Adipocyte (in vitro differentiated cells): ENCODE data around the gene CBR1.
"Not testable (repeated sequence)": the region's sequence is repeated elsewhere in the genome, so short reads cannot be mapped to it uniquely, and the experiment has no call there.

Experiments
- DNase-seq: peaks from one replicate; pipeline ENCODE4 v3.0.0-alpha.2; 2015; ENCODE audit warnings: low read depth
- H3K27me3 ChIP-seq: replicated peaks from 2 replicates; pipeline ENCODE4 v1.7.0; 2013; ENCODE audit warnings: mild to moderate bottlenecking, low read length, moderate library complexity; ENCODE audit not compliant: control insufficient read depth, insufficient read depth
- H3K36me3 ChIP-seq: 2 replicates; pipeline ENCODE4 v1.7.0; 2013; ENCODE audit warnings: low read length, mild to moderate bottlenecking, moderate library complexity; ENCODE audit not compliant: control insufficient read depth, insufficient read depth, severe bottlenecking
- H3K4me1 ChIP-seq: 2 replicates; pipeline ENCODE4 v1.7.0; 2013; ENCODE audit warnings: mild to moderate bottlenecking, low read length, moderate library complexity; ENCODE audit not compliant: control insufficient read depth, insufficient read depth
- H3K4me3 ChIP-seq: 2 replicates; pipeline ENCODE4 v1.7.0; 2013; ENCODE audit warnings: mild to moderate bottlenecking, low read length, moderate library complexity
- H3K9ac ChIP-seq: 2 replicates; pipeline ENCODE4 v1.7.0; 2013; ENCODE audit warnings: mild to moderate bottlenecking, low read length, moderate library complexity
- H3K9me3 ChIP-seq: 2 replicates; pipeline ENCODE4 v1.7.0; 2013; ENCODE audit warnings: mild to moderate bottlenecking, low read length, moderate library complexity; ENCODE audit not compliant: control insufficient read depth

Gene CBR1

GRCh38 chr21:36072453-36073162, 2.8 kb downstream of the CBR1 start:
- H3K27me3 ChIP-seq = no peaks in the 10 kb centered on the region
- peaks cover 8% of the 10 kb centered on the region for H3K9me3 ChIP-seq
- H3K4me1 ChIP-seq = peaks cover 34% of the 10 kb centered on the region
- DNase-seq = no peak
- peaks cover 19% of the 10 kb centered on the region for H3K36me3 ChIP-seq
- no peak overlapping the region for H3K4me3 ChIP-seq
- no peak overlapping the region for H3K9ac ChIP-seq

- H3K9ac ChIP-seq = no peak overlapping the region
- DNase-seq = no peak
- H3K27me3 ChIP-seq = no peaks in the 10 kb centered on the region
- peaks cover 19% of the 10 kb centered on the region for H3K36me3 ChIP-seq
- H3K4me3 ChIP-seq = no peak overlapping the region
- peaks cover 34% of the 10 kb centered on the region for H3K4me1 ChIP-seq
- peaks cover 8% of the 10 kb centered on the region for H3K9me3 ChIP-seq
Observed at GRCh38 chr21:36073181-36073580, 3.4 kb downstream of the CBR1 start.

- not testable (repeated sequence) for H3K4me3 ChIP-seq, H3K9me3 ChIP-seq, DNase-seq, H3K9ac ChIP-seq, H3K27me3 ChIP-seq
- Histone ChIP-seq H3K4me1 (peaks cover 34% of the 10 kb centered on the region), H3K36me3 (peaks cover 19% of the 10 kb centered on the region)
Observed at GRCh38 chr21:36073911-36074310, 4.1 kb downstream of the CBR1 start.

GRCh38 chr21:36075171-36075570, 5.3 kb downstream of the CBR1 start:
- no peaks in the 10 kb centered on the region for H3K9me3 ChIP-seq
- no peak overlapping the region for H3K9ac ChIP-seq
- no peaks in the 10 kb centered on the region for H3K27me3 ChIP-seq
- H3K36me3 ChIP-seq = peaks cover 19% of the 10 kb centered on the region
- no peak overlapping the region for H3K4me3 ChIP-seq
- peaks cover 32% of the 10 kb centered on the region for H3K4me1 ChIP-seq
- DNase-seq = no peak

GRCh38 chr21:36075953-36076352, 6.1 kb downstream of the CBR1 start:
- Histone ChIP-seq H3K27me3 (no peaks in the 10 kb centered on the region), H3K36me3 (peaks cover 19% of the 10 kb centered on the region), H3K9me3 (no peaks in the 10 kb centered on the region), H3K9ac (no peak overlapping the region), H3K4me3 (no peak overlapping the region), H3K4me1 (peaks cover 33% of the 10 kb centered on the region)
- no peak for DNase-seq

DNA sequence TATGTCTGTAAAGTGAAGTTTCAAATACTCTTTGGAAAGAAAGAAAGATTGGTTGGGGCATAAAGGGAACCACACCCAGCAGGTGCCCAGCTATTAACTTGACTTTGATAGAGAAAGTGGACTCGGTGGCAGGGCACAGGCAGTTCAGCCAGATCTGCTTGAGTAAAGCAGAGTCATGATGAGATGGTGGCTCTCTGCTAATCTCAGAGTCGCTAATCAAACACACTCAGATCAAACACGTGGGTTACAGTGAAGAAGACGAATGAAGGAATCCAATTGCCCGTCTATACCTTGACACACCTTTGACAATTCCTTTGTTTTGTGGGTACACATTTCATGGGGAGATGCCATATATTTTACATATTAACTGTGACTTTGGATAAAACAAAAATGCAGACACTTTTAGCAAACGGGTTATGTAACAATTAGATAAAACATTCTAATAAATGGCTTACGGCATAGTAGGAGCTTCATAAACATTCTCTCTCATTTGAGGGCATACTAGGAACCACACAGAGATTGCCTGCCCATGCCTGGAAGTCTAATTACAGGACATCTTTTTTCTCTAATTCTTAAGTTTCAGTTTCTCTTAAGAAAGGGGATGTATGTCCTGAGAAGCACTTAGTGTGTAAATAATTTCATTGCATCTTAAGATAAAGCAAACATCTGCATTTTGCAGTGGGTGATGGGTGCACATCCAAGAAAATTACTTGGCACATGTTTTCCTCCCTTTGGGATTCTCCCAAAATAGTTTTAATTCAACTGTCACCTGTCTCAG, 7.2 kb downstream of the CBR1 start:
- H3K4me3 ChIP-seq = no peak overlapping the region
- H3K9me3 ChIP-seq = no peaks in the 10 kb centered on the region
- peaks cover 8% of the 10 kb centered on the region for H3K36me3 ChIP-seq
- H3K27me3 ChIP-seq = no peaks in the 10 kb centered on the region
- no peak overlapping the region for H3K9ac ChIP-seq
- no peak for DNase-seq
- peaks cover 24% of the 10 kb centered on the region for H3K4me1 ChIP-seq

GRCh38 chr21:36077758-36078157, 7.9 kb downstream of the CBR1 start:
- no peak overlapping the region for H3K4me3 ChIP-seq

GRCh38 chr21:36079010-36079649, 9.3 kb downstream of the CBR1 start:
- Histone ChIP-seq H3K9me3 (no peaks in the 10 kb centered on the region), H3K27me3 (no peaks in the 10 kb centered on the region), H3K4me1 (peaks cover 15% of the 10 kb centered on the region), H3K4me3 (no peak overlapping the region), H3K36me3 (no peaks in the 10 kb centered on the region), H3K9ac (no peak overlapping the region)
- DNase-seq = no peak

More at GRCh38 chr21:36077758-36078157, 7.9 kb downstream of the CBR1 start:
- no peak for DNase-seq
- peaks cover under 1% of the 10 kb centered on the region for H3K36me3 ChIP-seq
- H3K9me3 ChIP-seq = no peaks in the 10 kb centered on the region
- H3K9ac ChIP-seq = no peak overlapping the region
- peaks cover 17% of the 10 kb centered on the region for H3K4me1 ChIP-seq
- no peaks in the 10 kb centered on the region for H3K27me3 ChIP-seq

GRCh38 chr21:36079671-36080070, 9.8 kb downstream of the CBR1 start:
- DNase-seq = no peak
- Histone ChIP-seq H3K36me3 (no peaks in the 10 kb centered on the region), H3K4me3 (no peak overlapping the region), H3K27me3 (no peaks in the 10 kb centered on the region), H3K9ac (no peak overlapping the region), H3K9me3 (no peaks in the 10 kb centered on the region), H3K4me1 (peaks cover 15% of the 10 kb centered on the region)

DNA sequence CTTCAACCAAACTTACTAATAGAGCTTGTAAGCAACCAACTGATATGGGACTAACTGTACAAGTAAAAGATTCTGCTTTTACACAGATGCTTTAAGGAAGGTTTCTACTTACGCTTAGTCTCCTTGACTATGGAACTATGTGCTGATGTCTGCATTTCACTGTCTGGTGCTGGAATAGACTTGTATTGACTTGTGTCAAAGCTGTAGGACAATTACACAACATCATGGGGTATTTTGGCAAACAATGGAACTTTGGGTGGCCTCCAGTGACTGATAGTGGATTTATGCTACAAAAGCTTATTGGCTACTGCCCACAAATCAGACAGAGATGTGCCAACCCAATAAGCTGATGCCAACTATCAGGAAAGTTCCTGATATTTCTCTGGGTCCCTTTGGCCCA, 10.6 kb downstream of the CBR1 start:
- Histone ChIP-seq H3K36me3 (no peaks in the 10 kb centered on the region), H3K4me3 (no peak overlapping the region), H3K27me3 (no peaks in the 10 kb centered on the region), H3K4me1 (peaks cover 15% of the 10 kb centered on the region), H3K9me3 (no peaks in the 10 kb centered on the region), H3K9ac (no peak overlapping the region)
- DNase-seq = no peak

GRCh38 chr21:36082237-36082664, 12.4 kb downstream of the CBR1 start:
- no peak overlapping the region for H3K4me3 ChIP-seq
- no peak overlapping the region for H3K9ac ChIP-seq
- no peaks in the 10 kb centered on the region for H3K27me3 ChIP-seq
- no peaks in the 10 kb centered on the region for H3K36me3 ChIP-seq
- peaks cover 15% of the 10 kb centered on the region for H3K4me1 ChIP-seq
- DNase-seq = no peak
- no peaks in the 10 kb centered on the region for H3K9me3 ChIP-seq
